AG04450 (cell line): ENCODE data around the gene PFDN1. TPM values are rescaled to one million over a fixed set of nuclear protein-coding genes. Genes with fewer than 3 reads are reported as not detected.

Source experiments
- CTCF ChIA-PET: fragments of 300-600, 350-600 bp; formaldehyde crosslinking; extraction: SDS; loops from one replicate; lab custom pipeline; 2022; ENCODE audit warnings: antibody characterized with exemption, inconsistent platforms; lab: Charles Lee
- POLR2A ChIA-PET: fragments of 350-600 bp; formaldehyde crosslinking; extraction: SDS; loops from one replicate; lab custom pipeline; 2021; ENCODE audit warnings: antibody characterized with exemption, inconsistent platforms; lab: Yijun Ruan, JAX
- DNase-seq: peaks from one replicate; pipeline ENCODE4 v3.0.0-alpha.2; 2011; ENCODE audit warnings: low read depth, low spot score
- H3K27ac ChIP-seq: one replicate; pipeline ENCODE4 v1.5.1; 2012; ENCODE audit warnings: low read depth, low read length, control low read depth
- H3K27me3 ChIP-seq: one replicate; pipeline ENCODE4 v1.6.0; 2012; ENCODE audit warnings: low read length; ENCODE audit not compliant: control insufficient read depth, insufficient read depth
- H3K4me3 ChIP-seq: 2 replicates; pipeline ENCODE4 v1.5.1; 2011; ENCODE audit warnings: mild to moderate bottlenecking, low read depth, low read length, control low read depth
- H3K9me3 ChIP-seq: 2 replicates; pipeline ENCODE4 v1.5.1; 2012; ENCODE audit warnings: low read length; ENCODE audit not compliant: control insufficient read depth, insufficient read depth
- CTCF ChIP-seq: IDR thresholded peaks from 2 replicates; pipeline ENCODE4 v1.5.1; 2011; ENCODE audit warnings: low read depth, low read length, control low read depth, inconsistent platforms
- polyA plus RNA-seq: library from polyadenylated mRNA; depleted of rRNA; stranded (reverse); fragments of >200 nt; gene quantifications from 2 replicates; pipeline ENCODE4 v1.2.3, GENCODE V29; 2011

PFDN1 gene
- polyA plus RNA-seq, 1 experiment, result 112 TPM

GRCh38 chr5:140246378-140247122 is 56.4 kb downstream of the PFDN1 start:
- POLR2A ChIA-PET, result interaction anchor here (0.6 to 6.1 kb wide), 2 partner anchors 100 to 112 kb away, joined by 4 to 62 read pairs; partner anchors contain the start of gene HBEGF
- no peak for TF ChIP-seq CTCF
- H3K27me3 ChIP-seq, result no peaks in the 10 kb centered on the region
- H3K27ac ChIP-seq, result peak overlapping the region; percentile 39
- CTCF ChIA-PET, result interaction anchor here (0.8 to 20.2 kb wide), 5 partner anchors 10 to 116 kb away, joined by 3 to 806 read pairs (median 9); partner anchors contain the start of genes HBEGF and SLC4A9
- H3K4me3 ChIP-seq, result no peak overlapping the region
- no peaks in the 10 kb centered on the region for H3K9me3 ChIP-seq
- no peak for DNase-seq

- DNase-seq, result no peak
- TF ChIP-seq CTCF, result no peak
- no peaks in the 10 kb centered on the region for H3K27me3 ChIP-seq
- CTCF ChIA-PET, result interaction anchor here (0.8 to 20.2 kb wide), 7 partner anchors 10 to 127 kb away, joined by 3 to 806 read pairs (median 22); partner anchors contain the start of genes HBEGF and SLC4A9
- POLR2A ChIA-PET, result interaction anchor here (6.1 kb wide), 1 partner anchor 100 kb away, joined by 62 read pairs; the partner anchor contains the start of gene HBEGF
- no peak overlapping the region for H3K4me3 ChIP-seq
- no peaks in the 10 kb centered on the region for H3K9me3 ChIP-seq
- H3K27ac ChIP-seq, result peak overlapping the region; percentile 52
These were observed 57.0 kb downstream of the PFDN1 start for GRCh38 chr5:140245926-140246325.

GRCh38 chr5:140245341-140245740 is 57.6 kb downstream of the PFDN1 start:
- POLR2A ChIA-PET, result interaction anchor here (1.4 to 6.1 kb wide), 2 partner anchors 78 to 101 kb away, joined by 3 to 62 read pairs; partner anchors contain the start of gene HBEGF
- Histone ChIP-seq H3K4me3 (no peak overlapping the region), H3K9me3 (no peaks in the 10 kb centered on the region), H3K27me3 (no peaks in the 10 kb centered on the region), H3K27ac (peak overlapping the region; percentile 52)
- TF ChIP-seq CTCF, result no peak
- CTCF ChIA-PET, result interaction anchor here (0.7 to 20.2 kb wide), 20 partner anchors 9 to 185 kb away, joined by 3 to 806 read pairs (median 8); partner anchors contain the start of genes HBEGF and SLC4A9
- no peak for DNase-seq

GRCh38 chr5:140244525-140245025 is 58.3 kb downstream of the PFDN1 start:
- DNase-seq, result peak; percentile 79
- Histone ChIP-seq H3K27ac (peak overlapping the region; percentile 52), H3K4me3 (no peak overlapping the region), H3K9me3 (no peaks in the 10 kb centered on the region), H3K27me3 (no peaks in the 10 kb centered on the region)
- ChIA-PET CTCF (interaction anchor here (0.5 to 20.2 kb wide), 42 partner anchors 8 to 1695 kb away, joined by 3 to 806 read pairs (median 5); partner anchors contain the start of genes HBEGF, PFDN1 and SLC4A9), POLR2A (interaction anchor here (0.7 to 6.1 kb wide), 7 partner anchors 78 to 1892 kb away, joined by 3 to 62 read pairs (median 4); partner anchors contain the start of genes HARS1, HARS2, HBEGF and KDM3B)
- peak; percentile 90 for TF ChIP-seq CTCF
